Activated T-cell treated with anti-CD3 and anti-CD28 coated beads, Interleukin-2, amount 50 U/mL, for 24 hours (primary cell): Measurements from ENCODE around the gene ATG9A.
A peak's percentile ranks its signal among the peaks of the same experiment; 100 is the strongest.

ENCODE experiments used
- DNase-seq: peaks from one replicate; pipeline ENCODE4 v3.0.0-alpha.2; 2020
- H3K27ac Mint-ChIP-seq: 2 replicates; pipeline ENCODE4 v1.8.0; 2020; ENCODE audit warnings: mild to moderate bottlenecking, mixed read lengths
- H3K27me3 Mint-ChIP-seq: 2 replicates; pipeline ENCODE4 v1.8.0; 2020; ENCODE audit warnings: mixed read lengths
- H3K36me3 Mint-ChIP-seq: 2 replicates; pipeline ENCODE4 v1.8.0; 2020; ENCODE audit warnings: low read depth, mixed read lengths
- H3K4me1 Mint-ChIP-seq: 2 replicates; pipeline ENCODE4 v1.8.0; 2020; ENCODE audit warnings: low read depth, mixed read lengths
- H3K4me3 Mint-ChIP-seq: 2 replicates; pipeline ENCODE4 v1.8.0; 2020; ENCODE audit warnings: mild to moderate bottlenecking, moderate library complexity, mixed read lengths
- H3K9me3 Mint-ChIP-seq: 2 replicates; pipeline ENCODE4 v1.8.0; 2020; ENCODE audit warnings: mixed read lengths

The ATG9A gene

GRCh38 chr2:219229305-219230058 lies at the start of gene ATG9A, which contains the start of gene ANKZF1:
Gene ATG9A, minus strand, starts transcription at chr2:219229636. Its CDS starts 1,612 bp downstream, at chr2:219228024.
Gene ANKZF1, plus strand, starts transcription at chr2:219229806. Its CDS starts 452 bp downstream, at chr2:219230258.
- Mint-ChIP-seq H3K27me3 (no peaks in the 10 kb centered on the region), H3K4me1 (peaks cover 53% of the 10 kb centered on the region), H3K4me3 (peak within 1 kb of the TSS; percentile 98), H3K9me3 (no peaks in the 10 kb centered on the region), H3K27ac (peak within 1 kb of the TSS; percentile 98), H3K36me3 (peaks cover 84% of the 10 kb centered on the region)
- DNase-seq: peak; percentile 97

GRCh38 chr2:219278655-219279150 lies 49.3 kb upstream of the ATG9A start:
- no peak for DNase-seq
- Mint-ChIP-seq H3K9me3 (no peaks in the 10 kb centered on the region), H3K4me3 (peak overlapping the region; percentile 86), H3K36me3 (peaks cover 35% of the 10 kb centered on the region), H3K27ac (peak overlapping the region; percentile 96), H3K27me3 (no peaks in the 10 kb centered on the region), H3K4me1 (peaks cover 42% of the 10 kb centered on the region)

DNA sequence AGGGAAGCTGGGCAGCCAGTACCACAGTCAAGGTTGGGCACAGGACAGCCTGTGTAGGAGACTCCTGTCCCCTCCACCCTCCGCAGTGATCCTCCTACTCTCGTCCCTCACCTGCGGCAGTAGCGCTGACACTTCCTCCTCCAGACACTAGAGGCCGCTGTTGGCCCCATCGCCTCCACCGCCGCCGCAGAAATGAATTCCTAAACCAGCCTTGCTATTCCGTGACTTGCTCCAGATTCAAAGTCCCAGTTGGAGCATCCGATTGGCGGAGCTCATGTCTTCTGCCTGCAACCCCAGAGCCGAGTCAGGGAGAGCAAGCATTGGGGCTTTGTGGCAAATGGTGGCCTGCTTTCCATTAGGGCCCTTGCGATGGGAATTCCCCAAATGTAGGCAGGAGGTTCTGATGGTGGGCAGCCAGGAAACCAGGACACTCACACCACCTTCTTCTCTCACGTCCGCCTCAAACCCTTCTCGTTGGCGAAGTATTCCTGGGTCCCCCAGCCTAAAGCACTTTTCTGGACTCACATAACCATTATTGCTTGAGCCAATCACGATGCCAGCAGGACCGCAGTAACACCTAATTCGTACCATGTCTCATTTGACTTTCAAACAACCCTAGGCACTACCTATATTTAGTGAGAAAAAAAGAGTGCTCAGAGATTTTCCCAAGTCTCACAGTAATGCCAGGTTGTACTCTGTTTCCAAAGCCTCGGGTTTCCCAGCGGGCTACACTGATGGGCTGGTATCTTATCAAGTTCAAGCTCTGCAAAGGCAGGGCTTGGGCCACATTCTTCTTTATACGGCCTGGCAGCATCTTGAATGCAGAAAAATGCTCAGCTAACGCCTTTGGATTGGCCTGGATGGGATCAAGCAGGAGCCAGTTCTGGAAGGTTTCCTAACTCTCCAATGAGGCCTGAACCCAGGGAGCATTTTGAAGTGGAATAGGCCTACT lies 48.5 kb upstream of the ATG9A start:
- peaks cover 41% of the 10 kb centered on the region for H3K4me1 Mint-ChIP-seq
- no peaks in the 10 kb centered on the region for H3K9me3 Mint-ChIP-seq
- H3K36me3 Mint-ChIP-seq: peaks cover 28% of the 10 kb centered on the region
- H3K27me3 Mint-ChIP-seq: no peaks in the 10 kb centered on the region
- peak overlapping the region; percentile 86 for H3K4me3 Mint-ChIP-seq
- peak overlapping the region; percentile 96 for H3K27ac Mint-ChIP-seq
- DNase-seq: peak; percentile 88

DNA sequence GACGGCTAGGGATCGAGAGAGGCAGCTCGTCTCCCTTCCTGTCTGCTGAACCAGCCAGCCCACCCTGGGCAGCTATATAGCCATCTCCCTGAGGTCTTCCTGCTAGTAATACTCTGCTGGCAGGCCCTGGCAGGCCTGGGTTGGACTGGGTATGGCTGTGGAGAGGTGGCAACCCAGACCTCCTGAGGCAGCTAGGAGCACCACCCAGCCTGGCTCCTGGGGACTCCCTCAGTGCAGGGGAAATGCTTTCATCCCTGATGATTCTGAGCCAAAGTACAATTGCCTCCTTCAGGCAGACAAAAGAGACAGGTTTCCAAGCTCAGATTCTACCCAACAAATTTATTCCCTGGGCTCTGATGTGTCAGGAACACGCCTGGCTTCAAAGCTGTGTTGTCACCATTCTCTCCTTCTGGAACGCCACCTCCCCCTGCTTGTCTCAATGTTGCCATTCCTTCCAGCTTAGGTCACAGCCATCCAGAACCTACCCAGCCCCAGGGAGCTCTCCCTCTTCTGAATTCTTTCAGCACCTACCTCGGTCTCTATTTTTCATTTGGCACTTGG lies 45.0 kb upstream of the ATG9A start:
- Mint-ChIP-seq H3K27ac (no peak overlapping the region), H3K4me1 (peaks cover 20% of the 10 kb centered on the region), H3K9me3 (no peaks in the 10 kb centered on the region), H3K36me3 (no peaks in the 10 kb centered on the region), H3K4me3 (no peak overlapping the region), H3K27me3 (no peaks in the 10 kb centered on the region)
- no peak for DNase-seq

DNA sequence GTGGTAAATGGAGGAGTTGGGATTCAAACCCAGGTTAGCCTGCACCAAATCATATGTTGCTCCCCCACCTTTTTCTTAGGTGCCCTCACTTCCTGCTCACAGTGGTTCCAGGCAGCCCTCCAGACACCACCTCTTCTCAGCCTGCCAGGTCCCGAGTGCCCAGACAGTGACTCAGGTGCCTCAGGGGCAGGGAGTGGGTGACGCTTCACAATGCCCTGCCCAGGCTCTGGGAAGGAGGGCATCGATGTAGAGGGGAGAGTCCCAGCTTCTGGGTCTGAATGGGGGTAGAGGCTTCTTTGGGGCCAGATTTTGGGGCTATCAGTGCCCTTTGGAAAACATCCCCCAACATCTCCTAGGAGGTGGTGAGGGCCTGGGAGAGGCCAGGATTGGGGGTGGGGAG lies 44.5 kb upstream of the ATG9A start:
- Mint-ChIP-seq H3K4me3 (no peak overlapping the region), H3K27me3 (no peaks in the 10 kb centered on the region), H3K36me3 (no peaks in the 10 kb centered on the region), H3K4me1 (peaks cover 20% of the 10 kb centered on the region), H3K27ac (no peak overlapping the region), H3K9me3 (no peaks in the 10 kb centered on the region)
- DNase-seq: no peak

DNA sequence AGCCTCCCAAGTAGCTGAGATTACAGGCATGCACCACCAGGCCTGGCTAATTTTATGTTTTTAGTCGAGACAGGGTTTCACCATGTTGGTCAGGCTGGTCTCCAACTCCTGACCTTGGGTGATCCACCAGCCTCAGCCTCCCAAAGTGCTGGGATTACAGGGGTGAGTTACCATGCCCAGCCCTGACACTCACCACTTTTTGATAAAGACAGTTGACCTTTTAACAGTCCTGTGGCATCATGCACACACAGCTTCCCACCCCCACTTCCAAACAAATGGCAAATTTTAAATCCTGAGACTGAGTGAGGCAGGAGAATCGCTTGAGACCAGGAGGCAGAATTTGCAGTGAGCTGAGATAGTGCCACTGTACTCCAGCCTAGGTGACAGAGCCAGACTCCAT lies 43.6 kb upstream of the ATG9A start:
- H3K4me1 Mint-ChIP-seq: peaks cover 11% of the 10 kb centered on the region
- no peak overlapping the region for H3K27ac Mint-ChIP-seq
- H3K4me3 Mint-ChIP-seq: no peak overlapping the region
- no peaks in the 10 kb centered on the region for H3K36me3 Mint-ChIP-seq
- no peak for DNase-seq
- no peaks in the 10 kb centered on the region for H3K9me3 Mint-ChIP-seq
- H3K27me3 Mint-ChIP-seq: no peaks in the 10 kb centered on the region

DNA sequence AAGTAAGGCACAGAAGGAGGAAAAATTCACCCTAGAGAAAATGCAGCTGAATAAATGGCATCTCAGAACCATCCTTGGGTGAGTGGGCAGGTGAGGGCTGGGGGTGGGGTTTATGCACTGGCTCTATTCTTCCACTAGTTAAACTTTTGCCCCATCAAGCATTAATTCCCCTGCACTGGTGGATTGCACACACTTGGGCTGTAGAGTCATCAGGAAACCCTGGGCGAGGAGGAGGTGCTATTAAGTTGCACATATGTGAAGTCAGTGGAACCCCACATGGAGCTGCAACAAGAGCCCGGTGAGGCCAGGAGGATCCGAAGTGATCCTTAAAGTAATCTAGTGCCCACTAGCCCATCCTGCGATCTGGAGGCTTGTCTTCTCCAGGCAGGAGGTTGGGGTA lies 42.9 kb upstream of the ATG9A start:
- H3K9me3 Mint-ChIP-seq: no peaks in the 10 kb centered on the region
- H3K4me3 Mint-ChIP-seq: no peak overlapping the region
- no peaks in the 10 kb centered on the region for H3K36me3 Mint-ChIP-seq
- DNase-seq: no peak
- no peaks in the 10 kb centered on the region for H3K27me3 Mint-ChIP-seq
- H3K27ac Mint-ChIP-seq: no peak overlapping the region
- peaks cover 4% of the 10 kb centered on the region for H3K4me1 Mint-ChIP-seq

- no peaks in the 10 kb centered on the region for H3K9me3 Mint-ChIP-seq
- no peaks in the 10 kb centered on the region for H3K36me3 Mint-ChIP-seq
- no peaks in the 10 kb centered on the region for H3K27me3 Mint-ChIP-seq
- DNase-seq: no peak
- H3K27ac Mint-ChIP-seq: no peak overlapping the region
- H3K4me1 Mint-ChIP-seq: no peaks in the 10 kb centered on the region
- H3K4me3 Mint-ChIP-seq: no peak overlapping the region
These were observed 41.6 kb upstream of the ATG9A start for GRCh38 chr2:219271021-219271420.

DNA sequence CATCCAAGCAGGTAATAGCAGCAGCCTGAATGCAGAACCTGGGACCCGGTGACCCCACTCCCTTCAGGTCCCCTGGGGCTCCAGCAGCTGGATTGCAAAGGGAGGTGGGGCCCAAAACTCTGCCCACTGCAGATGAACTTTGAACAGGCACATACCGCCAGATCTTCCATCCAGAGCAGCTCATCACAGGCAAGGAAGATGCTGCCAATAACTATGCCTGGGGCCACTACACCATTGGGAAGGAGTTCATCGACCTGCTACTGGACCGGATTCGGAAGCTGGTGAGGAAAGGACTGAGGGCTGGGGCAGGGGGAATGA lies 40.6 kb upstream of the ATG9A start:
- Mint-ChIP-seq H3K4me1 (no peaks in the 10 kb centered on the region), H3K27ac (no peak overlapping the region), H3K4me3 (no peak overlapping the region), H3K27me3 (no peaks in the 10 kb centered on the region), H3K36me3 (no peaks in the 10 kb centered on the region), H3K9me3 (no peaks in the 10 kb centered on the region)
- DNase-seq: no peak

- Mint-ChIP-seq H3K27me3 (no peaks in the 10 kb centered on the region), H3K4me3 (no peak overlapping the region), H3K4me1 (no peaks in the 10 kb centered on the region), H3K9me3 (no peaks in the 10 kb centered on the region), H3K27ac (no peak overlapping the region), H3K36me3 (no peaks in the 10 kb centered on the region)
- no peak for DNase-seq
These were observed 40.1 kb upstream of the ATG9A start for GRCh38 chr2:219269362-219270054.

GRCh38 chr2:219268294-219268693 lies 38.9 kb upstream of the ATG9A start:
- Mint-ChIP-seq H3K27me3 (no peaks in the 10 kb centered on the region), H3K9me3 (no peaks in the 10 kb centered on the region), H3K4me3 (no peak overlapping the region), H3K36me3 (no peaks in the 10 kb centered on the region), H3K27ac (no peak overlapping the region), H3K4me1 (no peaks in the 10 kb centered on the region)
- no peak for DNase-seq

- Mint-ChIP-seq H3K9me3 (no peaks in the 10 kb centered on the region), H3K4me1 (no peaks in the 10 kb centered on the region), H3K36me3 (no peaks in the 10 kb centered on the region), H3K27me3 (no peaks in the 10 kb centered on the region), H3K4me3 (no peak overlapping the region), H3K27ac (no peak overlapping the region)
- no peak for DNase-seq
These were observed 37.5 kb upstream of the ATG9A start for GRCh38 chr2:219266886-219267285.

GRCh38 chr2:219266232-219266631 lies 36.8 kb upstream of the ATG9A start:
- Mint-ChIP-seq H3K9me3 (no peaks in the 10 kb centered on the region), H3K4me1 (no peaks in the 10 kb centered on the region), H3K27ac (no peak overlapping the region)

More at GRCh38 chr2:219266232-219266631, 36.8 kb upstream of the ATG9A start:
- DNase-seq: no peak
- Mint-ChIP-seq H3K4me3 (no peak overlapping the region), H3K27me3 (no peaks in the 10 kb centered on the region), H3K36me3 (no peaks in the 10 kb centered on the region)
